H1 (cell line): Measurements from ENCODE around the gene CORO7. TPM values are rescaled to one million over a fixed set of nuclear protein-coding genes. Genes with fewer than 3 reads are reported as not detected.

Source experiments
- CTCF ChIA-PET: fragments of 300-600 bp; sonication (Branson Sonifier 250); formaldehyde crosslinking; loops from one replicate; lab custom pipeline; 2021; ENCODE audit not compliant: partially characterized antibody; lab: Charles Lee
- POLR2A ChIA-PET: fragments of 300-600 bp; sonication (Branson Sonifier 250); formaldehyde crosslinking; loops from one replicate; lab custom pipeline; 2021; ENCODE audit warnings: inconsistent platforms; ENCODE audit not compliant: partially characterized antibody; lab: Charles Lee
- DNase-seq, 2 experiments: peaks; one replicate each; pipeline versions ENCODE4 v3.0.0 to v3.0.0-alpha.2; 2010 to 2022; ENCODE audit warnings: low spot score in 2 of 2, low read depth in 1 of 2, mixed read lengths in 1 of 2
- FAIRE-seq: peaks from 2 replicates; lab custom pipeline; 2011; peaks lifted over from hg19 to GRCh38; lab: Jason Lieb, UNC
- H2AFZ ChIP-seq: 2 replicates; pipeline ENCODE4 v1.8.1; 2012; ENCODE audit warnings: low read length, inconsistent platforms
- H2AK5ac ChIP-seq: 2 replicates; pipeline ENCODE4 v1.6.1; 2013; ENCODE audit warnings: low read depth, low read length
- H2BK120ac ChIP-seq: replicated peaks from 2 replicates; pipeline ENCODE3; 2013; ENCODE audit warnings: low read depth, low read length, inconsistent platforms
- H2BK12ac ChIP-seq: 2 replicates; pipeline ENCODE4 v1.6.1; 2013; ENCODE audit warnings: low read depth, low read length
- H2BK15ac ChIP-seq: 2 replicates; pipeline ENCODE4 v1.6.1; 2013; ENCODE audit warnings: low read length
- H2BK20ac ChIP-seq: 2 replicates; pipeline ENCODE4 v1.6.1; 2013; ENCODE audit warnings: low read length
- H2BK5ac ChIP-seq: 2 replicates; pipeline ENCODE4 v1.6.1; 2013; ENCODE audit warnings: low read depth, low read length
- H3K14ac ChIP-seq: 2 replicates; pipeline ENCODE4 v1.6.1; 2013; ENCODE audit warnings: inconsistent platforms; ENCODE audit not compliant: insufficient read length
- H3K18ac ChIP-seq: 2 replicates; pipeline ENCODE4 v1.6.1; 2013; ENCODE audit warnings: low read length; ENCODE audit errors: extremely low read depth
- H3K23ac ChIP-seq: 2 replicates; pipeline ENCODE4 v1.6.1; 2013; ENCODE audit warnings: inconsistent platforms; ENCODE audit not compliant: insufficient read length
- H3K23me2 ChIP-seq: 2 replicates; pipeline ENCODE4 v1.6.1; 2013; ENCODE audit warnings: low read depth, low read length
- H3K27ac ChIP-seq: 2 replicates; pipeline ENCODE4 v1.6.1; 2011; ENCODE audit warnings: low read depth, low read length, inconsistent platforms
- H3K27me3 ChIP-seq, 4 experiments: replicated peaks in 1 of 4; 1 replicate in 1 of 4; 2 replicates in 3 of 4; pipeline versions ENCODE4 v1.6.1 to v1.8.1; 2011 to 2013; ENCODE audit warnings: low read length in 3 of 4, mild to moderate bottlenecking in 3 of 4, inconsistent platforms in 2 of 4, mixed read lengths in 2 of 4, moderate library complexity in 1 of 4; ENCODE audit not compliant: control insufficient read depth in 3 of 4, insufficient read depth in 3 of 4; ENCODE audit errors: extremely low read depth in 1 of 4
- H3K36me3 ChIP-seq, 4 experiments: 2 replicates each; pipeline versions ENCODE4 v1.6.1 to v1.8.1; 2011 to 2013; ENCODE audit warnings: mild to moderate bottlenecking in 4 of 4, low read length in 3 of 4, moderate library complexity in 2 of 4, control low read depth in 1 of 4, inconsistent platforms in 1 of 4; ENCODE audit not compliant: insufficient read depth in 4 of 4, control insufficient read depth in 2 of 4
- H3K4ac ChIP-seq: replicated peaks from 2 replicates; pipeline ENCODE3; 2013; ENCODE audit warnings: low read length, low read depth, mixed read lengths, inconsistent platforms; ENCODE audit not compliant: insufficient read length
- H3K4me1 ChIP-seq, 4 experiments: replicated peaks in 1 of 4; 1 replicate in 1 of 4; 2 replicates in 3 of 4; pipeline versions ENCODE4 v1.6.1 to v1.8.1; 2011 to 2013; ENCODE audit warnings: low read length in 3 of 4, inconsistent platforms in 2 of 4, mixed read lengths in 1 of 4; ENCODE audit not compliant: insufficient read depth in 4 of 4, control insufficient read depth in 3 of 4
- H3K4me2 ChIP-seq, 2 experiments: 2 replicates each; pipeline versions ENCODE4 v1.6.1 to v1.8.1; 2011 to 2013; ENCODE audit warnings: low read depth in 2 of 2, low read length in 2 of 2, control low read depth in 1 of 2, inconsistent platforms in 1 of 2, mild to moderate bottlenecking in 1 of 2; ENCODE audit not compliant: insufficient read depth in 1 of 2
- H3K4me3 ChIP-seq, 4 experiments: fragments of 200-600, 300-600 bp in 1 of 4; sonication (generic), shearing (Covaris generic), sonication (Bioruptor Twin) in 1 of 4; 2 replicates each; pipeline versions ENCODE4 v1.5.1 to v1.8.1; 2011 to 2016; ENCODE audit warnings: low read length in 4 of 4, low read depth in 3 of 4, control low read depth in 2 of 4, inconsistent platforms in 2 of 4, mild to moderate bottlenecking in 2 of 4, mixed read lengths in 1 of 4, moderate library complexity in 1 of 4; ENCODE audit not compliant: insufficient read depth in 2 of 4; ENCODE audit errors: extremely low read depth in 1 of 4
- H3K56ac ChIP-seq: replicated peaks from 2 replicates; pipeline ENCODE3; 2013; ENCODE audit warnings: low read depth, mild to moderate bottlenecking, mixed read lengths, low read length, inconsistent platforms; ENCODE audit not compliant: insufficient read length
- H3K79me1 ChIP-seq: 2 replicates; pipeline ENCODE4 v1.6.1; 2013; ENCODE audit warnings: low read depth, low read length, control low read depth
- H3K79me2 ChIP-seq, 2 experiments: 2 replicates each; pipeline versions ENCODE4 v1.6.1 to v1.8.1; 2012 to 2013; ENCODE audit warnings: low read length in 2 of 2, mild to moderate bottlenecking in 2 of 2, inconsistent platforms in 1 of 2; ENCODE audit not compliant: insufficient read depth in 2 of 2, control insufficient read depth in 1 of 2
- H3K9ac ChIP-seq, 4 experiments: replicated peaks in 1 of 4; 1 replicate in 1 of 4; 2 replicates in 3 of 4; pipeline versions ENCODE4 v1.6.1 to v1.8.1; 2011 to 2013; ENCODE audit warnings: low read depth in 3 of 4, low read length in 3 of 4, control low read depth in 2 of 4, mild to moderate bottlenecking in 2 of 4, moderate library complexity in 2 of 4, inconsistent platforms in 1 of 4; ENCODE audit errors: extremely low read depth in 1 of 4
- H3K9me3 ChIP-seq, 2 experiments: 2 replicates each; pipeline versions ENCODE4 v1.6.1 to v1.8.1; 2012 to 2013; ENCODE audit warnings: mild to moderate bottlenecking in 2 of 2, moderate library complexity in 2 of 2, control low read depth in 1 of 2, inconsistent platforms in 1 of 2, low read depth in 1 of 2, low read length in 1 of 2, mixed read lengths in 1 of 2; ENCODE audit not compliant: insufficient read depth in 2 of 2
- H4K20me1 ChIP-seq, 2 experiments: replicated peaks in 1 of 2; 2 replicates each; pipeline versions ENCODE3 to v1.8.1; 2011 to 2013; ENCODE audit warnings: inconsistent platforms in 2 of 2, low read length in 2 of 2, mild to moderate bottlenecking in 1 of 2; ENCODE audit not compliant: insufficient read depth in 2 of 2, control insufficient read depth in 1 of 2
- H4K5ac ChIP-seq: 2 replicates; pipeline ENCODE4 v1.6.1; 2013; ENCODE audit warnings: low read length, low read depth, mixed read lengths, inconsistent platforms; ENCODE audit not compliant: insufficient read length
- H4K8ac ChIP-seq: 2 replicates; pipeline ENCODE4 v1.8.0; 2013; ENCODE audit warnings: mild to moderate bottlenecking, moderate library complexity, low read length, inconsistent platforms; ENCODE audit not compliant: insufficient read depth; ENCODE audit errors: extremely low read depth
- H4K91ac ChIP-seq: replicated peaks from 2 replicates; pipeline ENCODE3; 2013; ENCODE audit warnings: low read length, mixed read lengths, inconsistent platforms; ENCODE audit not compliant: insufficient read length
- BRCA1 ChIP-seq: IDR thresholded peaks from 2 replicates; pipeline ENCODE4 v1.6.1; 2012; ENCODE audit warnings: low read depth, low read length, improper control_type of control experiment
- CBX5 ChIP-seq: fragments of 300-800, 300-1000 bp; sonication (generic); IDR thresholded peaks from 2 replicates; pipeline ENCODE4 v1.7.1; 2016; ENCODE audit warnings: antibody characterized with exemption, low read length, low read depth
- CBX8 ChIP-seq: fragments of 300-800, 300-1000 bp; sonication (generic); IDR thresholded peaks from 2 replicates; pipeline ENCODE4 v1.7.1; 2016; ENCODE audit warnings: low read depth, low read length, borderline replicate concordance
- JUND ChIP-seq: IDR thresholded peaks from 2 replicates; pipeline ENCODE4 v1.6.1; 2011; ENCODE audit warnings: mild to moderate bottlenecking, improper control_type of control experiment, low read length
- KDM5A ChIP-seq: fragments of 200-600 bp; IDR thresholded peaks from 2 replicates; pipeline ENCODE4 v1.7.1; 2012; ENCODE audit warnings: mild to moderate bottlenecking, low read length, inconsistent platforms, mixed read lengths
- MAFK ChIP-seq: IDR thresholded peaks from 2 replicates; pipeline ENCODE4 v1.6.1; 2012; ENCODE audit warnings: low read depth, mild to moderate bottlenecking, improper control_type of control experiment, low read length
- PHF8 ChIP-seq: fragments of 200-600 bp; sonication (generic); conservative IDR thresholded peaks from 2 replicates; pipeline ENCODE4 v1.7.1; 2012; ENCODE audit warnings: low read depth, mild to moderate bottlenecking, inconsistent platforms, low read length, moderate library complexity
- RAD21 ChIP-seq, 2 experiments: IDR thresholded peaks in 1 of 2; conservative IDR thresholded peaks in 1 of 2; 2 replicates each; pipeline ENCODE4 v1.6.1; 2011; ENCODE audit warnings: low read depth in 2 of 2, low read length in 2 of 2, improper control_type of control experiment in 1 of 2, inconsistent platforms in 1 of 2, mild to moderate bottlenecking in 1 of 2, moderate library complexity in 1 of 2
- RXRA ChIP-seq: IDR thresholded peaks from 2 replicates; pipeline ENCODE4 v1.6.1; 2011; ENCODE audit warnings: low read depth, mild to moderate bottlenecking, low read length, moderate library complexity; ENCODE audit not compliant: insufficient read depth
- SAP30 ChIP-seq: fragments of 300-600 bp; sonication (generic); IDR thresholded peaks from 2 replicates; pipeline ENCODE4 v1.7.1; 2012; ENCODE audit warnings: low read length, moderate library complexity, mild to moderate bottlenecking, inconsistent platforms; ENCODE audit not compliant: insufficient read depth, insufficient replicate concordance
- SIRT6 ChIP-seq: IDR thresholded peaks from one replicate; pipeline ENCODE4 v1.7.1; 2012; ENCODE audit warnings: low read length, inconsistent platforms
- SIX5 ChIP-seq: IDR thresholded peaks from 2 replicates; pipeline ENCODE4 v1.6.1; 2011; ENCODE audit warnings: mild to moderate bottlenecking, low read depth, low read length
- SP1 ChIP-seq: IDR thresholded peaks from 2 replicates; pipeline ENCODE4 v1.6.1; 2011; ENCODE audit warnings: low read depth, low read length
- SP2 ChIP-seq: IDR thresholded peaks from 2 replicates; pipeline ENCODE4 v1.6.1; 2012; ENCODE audit warnings: mild to moderate bottlenecking, low read length, inconsistent platforms
- TAF1 ChIP-seq: IDR thresholded peaks from 2 replicates; pipeline ENCODE4 v1.6.1; 2011; ENCODE audit warnings: mild to moderate bottlenecking, low read depth, low read length
- WGBS, 2 experiments: shearing (Covaris generic) in 1 of 2; methylation state at CpG; one replicate each; pipeline versions ENCODE4 v1.1.6 to v1.1.7; 2013 to 2015; ENCODE audit warnings: low lambda C conversion rate in 2 of 2, mixed read lengths in 2 of 2, inconsistent platforms in 1 of 2, low coverage in 1 of 2, missing lambda C conversion rate in 1 of 2; ENCODE audit not compliant: insufficient replicate concordance in 2 of 2, insufficient coverage in 1 of 2, insufficient read length in 1 of 2; ENCODE audit errors: extremely low coverage in 1 of 2, missing lambda C conversion rate in 1 of 2; 5-methylcytosine and 5-hydroxymethylcytosine counted together
- polyA plus RNA-seq, 7 experiments: library from polyadenylated mRNA; depleted of rRNA in 3 of 7; stranded (reverse) in 5 of 7; unstranded in 2 of 7; fragments of >200 nt in 5 of 7; fragments of 200-250 nt in 2 of 7; gene quantifications; 1 replicate in 5 of 7; 2 replicates in 1 of 7; 4 replicates in 1 of 7; pipeline versions ENCODE4 v1.2.1 to v1.2.3, GENCODE V29; 2011 to 2013; ENCODE audit warnings: missing spikeins in 2 of 7, mixed read lengths in 2 of 7
- total RNA-seq: library from RNA; stranded (reverse); fragmentation: NEBNext Ultra II Directional; extraction: Animal tissue kit (Norgen Biotek cat#: 25700); gene quantifications from 2 replicates; pipeline ENCODE4 v1.2.1, GENCODE V29; 2021

The CORO7 gene
- total and polyA plus RNA-seq, 2 of the 8 experiments (the other 6 are each of a cell fraction or from before 2014, with no cell fraction given), result 25.2 to 29.8 TPM

- FAIRE-seq, result no peak
- peaks cover 5 to 10% (median 7%) of the 10 kb centered on the region in 4 experiments for H3K4me1 ChIP-seq
- H3K23ac ChIP-seq, result no peak overlapping the region
- no peak overlapping the region for H2BK5ac ChIP-seq
- H2BK15ac ChIP-seq, result no peak overlapping the region
- no peak overlapping the region for H2BK20ac ChIP-seq
- H3K36me3 ChIP-seq, result peaks cover 0 to 6% (median 0%) of the 10 kb centered on the region in 4 experiments; a peak in 3 of 8 replicates
- H3K27ac ChIP-seq, result no peak overlapping the region
- no peak overlapping the region for H2BK120ac ChIP-seq
- H3K23me2 ChIP-seq, result no peaks in the 10 kb centered on the region
- no peak overlapping the region for H4K5ac ChIP-seq
- H3K14ac ChIP-seq, result no peak overlapping the region
- H3K79me1 ChIP-seq, result peaks cover 7% of the 10 kb centered on the region
- H3K9me3 ChIP-seq, result no peaks in the 10 kb centered on the region
- no peak overlapping the region for H4K91ac ChIP-seq
- H3K27me3 ChIP-seq, result no peaks in the 10 kb centered on the region
- no peak overlapping the region for H2AFZ ChIP-seq
- H4K8ac ChIP-seq, result no peak overlapping the region
- POLR2A ChIA-PET, result interaction anchor here (0.8 to 16.2 kb wide), 7 partner anchors 8 to 72 kb away, joined by 3 to 154 read pairs (median 4); partner anchors contain the start of genes GLIS2, PAM16 and TFAP4
- DNase-seq, result no peak
- H3K4me3 ChIP-seq, result no peak overlapping the region
- WGBS, 2 experiments, result 94% methylated on average over 9 of the region's 9 CpGs; no CpG with 5 or more reads in 1 of the 2 experiments
- H3K4ac ChIP-seq, result no peak overlapping the region
- no peak overlapping the region for H3K4me2 ChIP-seq
- H3K79me2 ChIP-seq, result peaks cover 0 to 7% of the 10 kb centered on the region in 2 experiments; a peak in 2 of 4 replicates
- H2AK5ac ChIP-seq, result no peak overlapping the region
- no peak overlapping the region for H3K18ac ChIP-seq
- H2BK12ac ChIP-seq, result no peak overlapping the region
- no peak overlapping the region for H3K56ac ChIP-seq
- H3K9ac ChIP-seq, result no peak overlapping the region
- CTCF ChIA-PET, result interaction anchor here (0.7 to 17.1 kb wide), 11 partner anchors 13 to 135 kb away, joined by 3 to 211 read pairs (median 10); no protein-coding TSS in a partner anchor
- H4K20me1 ChIP-seq, result peaks cover 3 to 20% of the 10 kb centered on the region in 2 experiments
- TF ChIP-seq BRCA1 (no peak), MAFK (no peak), SIX5 (no peak), SIRT6 (no peak), KDM5A (no peak), JUND (no peak), CBX5 (no peak), PHF8 (no peak), SP2 (no peak), RXRA (no peak), SAP30 (no peak), SP1 (no peak), CBX8 (no peak), TAF1 (no peak), RAD21 (IDR thresholded peaks at IDR 0.05 in 1 of 2, conservative IDR thresholded peaks at IDR 0.05 in 1 of 2; ENCODE audit: low read depth in 2 of 2, low read length in 2 of 2) (no peak)
These were observed 83.1 kb downstream of the CORO7 start for GRCh38 chr16:4333308-4333638.
